ENCODE data around the gene CYP4A11.

- TF ChIP-seq POLR2A (IDR thresholded peaks at IDR 0.05) = no peak
- TF ChIP-seq CTCF (IDR thresholded peaks at IDR 0.05) = no peak
Observed at GRCh38 chr1:46910790-46911189, 30.5 kb downstream of the CYP4A11 start.
